Activated T-cell treated with anti-CD3 and anti-CD28 coated beads, Interleukin-2, amount 50 U/mL, for 24 hours (primary cell): ENCODE results near the gene LYRM2.
"Not testable (repeated sequence)": the region's sequence is repeated elsewhere in the genome, so short reads cannot be mapped to it uniquely, and the experiment has no call there.

Source experiments
- DNase-seq: peaks from one replicate; pipeline ENCODE4 v3.0.0-alpha.2; 2020
- H3K27ac Mint-ChIP-seq: 2 replicates; pipeline ENCODE4 v1.8.0; 2020; ENCODE audit warnings: mild to moderate bottlenecking, mixed read lengths
- H3K27me3 Mint-ChIP-seq: 2 replicates; pipeline ENCODE4 v1.8.0; 2020; ENCODE audit warnings: mixed read lengths
- H3K36me3 Mint-ChIP-seq: 2 replicates; pipeline ENCODE4 v1.8.0; 2020; ENCODE audit warnings: low read depth, mixed read lengths
- H3K4me1 Mint-ChIP-seq: 2 replicates; pipeline ENCODE4 v1.8.0; 2020; ENCODE audit warnings: low read depth, mixed read lengths
- H3K4me3 Mint-ChIP-seq: 2 replicates; pipeline ENCODE4 v1.8.0; 2020; ENCODE audit warnings: mild to moderate bottlenecking, moderate library complexity, mixed read lengths
- H3K9me3 Mint-ChIP-seq: 2 replicates; pipeline ENCODE4 v1.8.0; 2020; ENCODE audit warnings: mixed read lengths

LYRM2 gene

GRCh38 chr6:89662659-89663223 lies 24.2 kb upstream of the LYRM2 start:
- Mint-ChIP-seq H3K4me1 (no peaks in the 10 kb centered on the region), H3K27ac (peak overlapping the region; percentile 39), H3K9me3 (no peaks in the 10 kb centered on the region), H3K4me3 (no peak overlapping the region), H3K36me3 (peaks cover 97% of the 10 kb centered on the region), H3K27me3 (no peaks in the 10 kb centered on the region)
- DNase-seq, result no peak

GRCh38 chr6:89661559-89661958 lies 23.0 kb upstream of the LYRM2 start:
- Mint-ChIP-seq H3K27me3 (no peaks in the 10 kb centered on the region), H3K4me3 (no peak overlapping the region), H3K36me3 (peaks cover 97% of the 10 kb centered on the region), H3K4me1 (no peaks in the 10 kb centered on the region), H3K27ac (no peak overlapping the region), H3K9me3 (no peaks in the 10 kb centered on the region)
- no peak for DNase-seq

GRCh38 chr6:89660981-89661380 lies 22.4 kb upstream of the LYRM2 start:
- H3K4me1 Mint-ChIP-seq, result no peaks in the 10 kb centered on the region
- H3K4me3 Mint-ChIP-seq, result no peak overlapping the region
- peaks cover 97% of the 10 kb centered on the region for H3K36me3 Mint-ChIP-seq
- no peaks in the 10 kb centered on the region for H3K9me3 Mint-ChIP-seq
- DNase-seq, result no peak
- H3K27ac Mint-ChIP-seq, result no peak overlapping the region
- no peaks in the 10 kb centered on the region for H3K27me3 Mint-ChIP-seq

GRCh38 chr6:89657445-89658158 lies 19.1 kb upstream of the LYRM2 start:
- H3K9me3 Mint-ChIP-seq, result no peaks in the 10 kb centered on the region
- no peak overlapping the region for H3K27ac Mint-ChIP-seq
- no peaks in the 10 kb centered on the region for H3K4me1 Mint-ChIP-seq
- no peaks in the 10 kb centered on the region for H3K27me3 Mint-ChIP-seq
- DNase-seq, result no peak
- H3K4me3 Mint-ChIP-seq, result no peak overlapping the region
- peaks cover 93% of the 10 kb centered on the region for H3K36me3 Mint-ChIP-seq

GRCh38 chr6:89655122-89655521 lies 16.6 kb upstream of the LYRM2 start:
- Mint-ChIP-seq H3K4me3 (no peak overlapping the region), H3K4me1 (no peaks in the 10 kb centered on the region), H3K36me3 (peaks cover 94% of the 10 kb centered on the region), H3K27me3 (no peaks in the 10 kb centered on the region), H3K9me3 (no peaks in the 10 kb centered on the region), H3K27ac (no peak overlapping the region)
- DNase-seq, result no peak

GRCh38 chr6:89650579-89650978 lies 12.0 kb upstream of the LYRM2 start:
- Mint-ChIP-seq H3K36me3 (peaks cover 94% of the 10 kb centered on the region), H3K4me1 (no peaks in the 10 kb centered on the region), H3K4me3 (no peak overlapping the region), H3K9me3 (no peaks in the 10 kb centered on the region), H3K27me3 (no peaks in the 10 kb centered on the region), H3K27ac (no peak overlapping the region)
- DNase-seq, result no peak

GRCh38 chr6:89649682-89650081 lies 11.1 kb upstream of the LYRM2 start:
- no peak overlapping the region for H3K4me3 Mint-ChIP-seq
- H3K4me1 Mint-ChIP-seq, result peaks cover 2% of the 10 kb centered on the region
- H3K27me3 Mint-ChIP-seq, result no peaks in the 10 kb centered on the region
- H3K27ac Mint-ChIP-seq, result no peak overlapping the region
- no peak for DNase-seq
- no peaks in the 10 kb centered on the region for H3K9me3 Mint-ChIP-seq
- H3K36me3 Mint-ChIP-seq, result peaks cover 96% of the 10 kb centered on the region

GRCh38 chr6:89644864-89645263 lies 6.3 kb upstream of the LYRM2 start:
- Mint-ChIP-seq H3K36me3 (peaks cover 88% of the 10 kb centered on the region), H3K4me1 (peaks cover 6% of the 10 kb centered on the region), H3K27ac (peak overlapping the region; percentile 48), H3K4me3 (no peak overlapping the region), H3K9me3 (no peaks in the 10 kb centered on the region), H3K27me3 (no peaks in the 10 kb centered on the region)
- DNase-seq, result no peak

GRCh38 chr6:89643406-89643805 lies 4.9 kb upstream of the LYRM2 start:
- Mint-ChIP-seq H3K27me3 (no peaks in the 10 kb centered on the region), H3K9me3 (no peaks in the 10 kb centered on the region), H3K4me1 (peaks cover 18% of the 10 kb centered on the region), H3K4me3 (no peak overlapping the region), H3K27ac (peak overlapping the region; percentile 58), H3K36me3 (peaks cover 78% of the 10 kb centered on the region)
- DNase-seq, result no peak

GRCh38 chr6:89642956-89643355 lies 4.4 kb upstream of the LYRM2 start:
- Mint-ChIP-seq H3K9me3 (no peaks in the 10 kb centered on the region), H3K27me3 (no peaks in the 10 kb centered on the region), H3K27ac (peak overlapping the region; percentile 58), H3K36me3 (peaks cover 78% of the 10 kb centered on the region), H3K4me1 (peaks cover 21% of the 10 kb centered on the region), H3K4me3 (no peak overlapping the region)
- no peak for DNase-seq

- DNase-seq, H3K27me3 Mint-ChIP-seq, H3K4me3 Mint-ChIP-seq, H3K9me3 Mint-ChIP-seq: not testable (repeated sequence)
- peaks cover 31% of the 10 kb centered on the region for H3K4me1 Mint-ChIP-seq
- peak overlapping the region; percentile 44 for H3K27ac Mint-ChIP-seq
- H3K36me3 Mint-ChIP-seq, result peaks cover 76% of the 10 kb centered on the region
These were observed 3.0 kb upstream of the LYRM2 start for GRCh38 chr6:89641581-89641980.

GRCh38 chr6:89640804-89641203 lies 2.3 kb upstream of the LYRM2 start:
- DNase-seq, result no peak
- Mint-ChIP-seq H3K27ac (no peak overlapping the region), H3K4me3 (no peak overlapping the region), H3K9me3 (no peaks in the 10 kb centered on the region), H3K36me3 (peaks cover 76% of the 10 kb centered on the region), H3K4me1 (peaks cover 36% of the 10 kb centered on the region), H3K27me3 (no peaks in the 10 kb centered on the region)

GRCh38 chr6:89637960-89638319 lies 607 bp downstream of the LYRM2 start:
- peak overlapping the region; percentile 97 for H3K4me3 Mint-ChIP-seq
- no peak for DNase-seq
- no peaks in the 10 kb centered on the region for H3K27me3 Mint-ChIP-seq
- H3K9me3 Mint-ChIP-seq, result no peaks in the 10 kb centered on the region
- peaks cover 70% of the 10 kb centered on the region for H3K36me3 Mint-ChIP-seq
- peaks cover 37% of the 10 kb centered on the region for H3K4me1 Mint-ChIP-seq
- peak overlapping the region; percentile 99 for H3K27ac Mint-ChIP-seq

GRCh38 chr6:89636412-89636811 lies 2.1 kb downstream of the LYRM2 start:
- DNase-seq, H3K9me3 Mint-ChIP-seq, H3K27me3 Mint-ChIP-seq: not testable (repeated sequence)
- Mint-ChIP-seq H3K4me1 (peaks cover 37% of the 10 kb centered on the region), H3K27ac (peak overlapping the region; percentile 61), H3K36me3 (peaks cover 58% of the 10 kb centered on the region), H3K4me3 (peak overlapping the region; percentile 20)

GRCh38 chr6:89630488-89630887 lies 8.1 kb downstream of the LYRM2 start:
- no peak for DNase-seq

More at GRCh38 chr6:89630488-89630887, 8.1 kb downstream of the LYRM2 start:
- Mint-ChIP-seq H3K27me3 (no peaks in the 10 kb centered on the region), H3K36me3 (peaks cover 26% of the 10 kb centered on the region), H3K9me3 (no peaks in the 10 kb centered on the region), H3K4me3 (no peak overlapping the region), H3K4me1 (no peaks in the 10 kb centered on the region), H3K27ac (no peak overlapping the region)
